Measurements from ENCODE around the gene DUSP6. TPM values are rescaled to one million over a fixed set of nuclear protein-coding genes. Genes with fewer than 3 reads are reported as not detected.

The DUSP6 gene
- total and polyA plus RNA-seq, 2 of the 13 experiments (the other 11 are each of a cell fraction or from before 2014, with no cell fraction given), result 40.9 to 161 TPM

- TF ChIP-seq HMGXB3 (CRISPR knock-in tag; IDR thresholded peaks at IDR 0.05; ENCODE audit: borderline replicate concordance) (no peak; the same call in 1 of the 2 replicates), ZNF350 (CRISPR knock-in tag; IDR thresholded peaks at IDR 0.05; ENCODE audit: borderline replicate concordance, low read depth) (no peak), ESRRA (CRISPR knock-in tag; IDR thresholded peaks at IDR 0.05; ENCODE audit: low read depth) (no peak), PAXIP1 (CRISPR knock-in tag; conservative IDR thresholded peaks at IDR 0.05) (no peak), SAFB2 (CRISPR knock-in tag; IDR thresholded peaks at IDR 0.05; ENCODE audit: borderline replicate concordance, low read depth) (0 out of 2 replicates have a peak, but pooled peaks have one; percentile 4), ZBTB4 (CRISPR knock-in tag; IDR thresholded peaks at IDR 0.05; ENCODE audit: borderline replicate concordance) (0 out of 2 replicates have a peak, but pooled peaks have one; percentile 58), ZNF607 (CRISPR knock-in tag; IDR thresholded peaks at IDR 0.05; ENCODE audit: borderline replicate concordance) (no peak), ZNF331 (CRISPR knock-in tag; IDR thresholded peaks at IDR 0.05) (no peak)
- TF ChIP-seq, protein P1, sequence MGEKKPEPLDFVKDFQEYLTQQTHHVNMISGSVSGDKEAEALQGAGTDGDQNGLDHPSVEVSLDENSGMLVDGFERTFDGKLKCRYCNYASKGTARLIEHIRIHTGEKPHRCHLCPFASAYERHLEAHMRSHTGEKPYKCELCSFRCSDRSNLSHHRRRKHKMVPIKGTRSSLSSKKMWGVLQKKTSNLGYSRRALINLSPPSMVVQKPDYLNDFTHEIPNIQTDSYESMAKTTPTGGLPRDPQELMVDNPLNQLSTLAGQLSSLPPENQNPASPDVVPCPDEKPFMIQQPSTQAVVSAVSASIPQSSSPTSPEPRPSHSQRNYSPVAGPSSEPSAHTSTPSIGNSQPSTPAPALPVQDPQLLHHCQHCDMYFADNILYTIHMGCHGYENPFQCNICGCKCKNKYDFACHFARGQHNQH (CRISPR knock-in tag; IDR thresholded peaks at IDR 0.05), result no peak
- TF ChIP-seq, protein P2, sequence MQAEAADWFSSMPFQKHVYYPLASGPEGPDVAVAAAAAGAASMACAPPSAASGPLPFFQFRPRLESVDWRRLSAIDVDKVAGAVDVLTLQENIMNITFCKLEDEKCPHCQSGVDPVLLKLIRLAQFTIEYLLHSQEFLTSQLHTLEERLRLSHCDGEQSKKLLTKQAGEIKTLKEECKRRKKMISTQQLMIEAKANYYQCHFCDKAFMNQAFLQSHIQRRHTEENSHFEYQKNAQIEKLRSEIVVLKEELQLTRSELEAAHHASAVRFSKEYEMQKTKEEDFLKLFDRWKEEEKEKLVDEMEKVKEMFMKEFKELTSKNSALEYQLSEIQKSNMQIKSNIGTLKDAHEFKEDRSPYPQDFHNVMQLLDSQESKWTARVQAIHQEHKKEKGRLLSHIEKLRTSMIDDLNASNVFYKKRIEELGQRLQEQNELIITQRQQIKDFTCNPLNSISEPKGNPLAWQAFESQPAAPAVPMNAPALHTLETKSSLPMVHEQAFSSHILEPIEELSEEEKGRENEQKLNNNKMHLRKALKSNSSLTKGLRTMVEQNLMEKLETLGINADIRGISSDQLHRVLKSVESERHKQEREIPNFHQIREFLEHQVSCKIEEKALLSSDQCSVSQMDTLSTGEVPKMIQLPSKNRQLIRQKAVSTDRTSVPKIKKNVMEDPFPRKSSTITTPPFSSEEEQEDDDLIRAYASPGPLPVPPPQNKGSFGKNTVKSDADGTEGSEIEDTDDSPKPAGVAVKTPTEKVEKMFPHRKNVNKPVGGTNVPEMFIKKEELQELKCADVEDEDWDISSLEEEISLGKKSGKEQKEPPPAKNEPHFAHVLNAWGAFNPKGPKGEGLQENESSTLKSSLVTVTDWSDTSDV (CRISPR knock-in tag; IDR thresholded peaks at IDR 0.05), result no peak
Observed at GRCh38 chr12:89354612-89355067, 2.3 kb upstream of the DUSP6 start (continued).
